ENCODE measurements around the gene EPX. TPM values are rescaled to one million over a fixed set of nuclear protein-coding genes. Genes with fewer than 3 reads are reported as not detected.

The EPX gene
- polyA plus RNA-seq, 3 donors: not detected

GRCh38 chr17:58166682-58167081, 25.8 kb upstream of the EPX start, which contains the start of gene OR4D2:
OR4D2 (plus strand) TSS chr17:58166982; CDS start chr17:58169656, 2,674 bp downstream.
- peaks cover 0 to 4% (median 0%) of the 10 kb centered on the region in 7 donors for H3K9me3 Mint-ChIP-seq
- no peak within 1 kb of the TSS for H3K4me2 ChIP-seq (replicated peaks; ENCODE audit: extremely low read depth, low read length, poor library complexity, severe bottlenecking)
- intact Hi-C loops (cut with micrococcal nuclease): no loop called here
- no peaks in the 10 kb centered on the region for H3K79me2 ChIP-seq (ENCODE audit: insufficient read depth, low read length)
- TF ChIP-seq CTCF (IDR thresholded peaks at IDR 0.05): no peak
- H3K4me3 ChIP-seq (replicated peaks in 1 of 3; ENCODE audit: low read depth in 2 of 3, low read length in 3 of 3): no peak within 1 kb of the TSS
- peaks cover 15 to 40% (median 19%) of the 10 kb centered on the region in 3 donors for H3K27me3 Mint-ChIP-seq (ENCODE audit: low read depth in 3 of 3)
- no peaks in the 10 kb centered on the region for H4K20me1 ChIP-seq (ENCODE audit: insufficient read depth, low read length)
- H3K36me3 ChIP-seq (replicated peaks in 1 of 2; ENCODE audit: control insufficient read depth in 1 of 2, insufficient read depth in 2 of 2, low read length in 2 of 2): no peaks in the 10 kb centered on the region
- peak within 1 kb of the TSS in 1 of 2 donors; percentile 33 for H3K4me3 Mint-ChIP-seq
- no peak within 1 kb of the TSS for H3K27ac Mint-ChIP-seq
- no peak within 1 kb of the TSS for H3K9ac ChIP-seq (ENCODE audit: insufficient read depth, low read length, poor library complexity, severe bottlenecking)
- DNase-seq: no peak
- 76% methylated on average over 3 of the region's 6 CpGs for WGBS (ENCODE audit: insufficient coverage)
- H3K9me3 ChIP-seq (replicated peaks in 1 of 2; ENCODE audit: control insufficient read depth in 1 of 2, insufficient read depth in 1 of 2, low read length in 2 of 2): no peaks in the 10 kb centered on the region
- H2AFZ ChIP-seq (ENCODE audit: insufficient read depth, low read depth, low read length, poor library complexity, severe bottlenecking): no peak within 1 kb of the TSS
- no peaks in the 10 kb centered on the region for H3K36me3 Mint-ChIP-seq
- H3K4me1 ChIP-seq (ENCODE audit: control insufficient read depth in 1 of 2, insufficient read depth in 2 of 2, low read length in 2 of 2): no peaks in the 10 kb centered on the region
- H3K27me3 ChIP-seq (ENCODE audit: control insufficient read depth in 2 of 2, insufficient read depth in 2 of 2, low read length in 2 of 2): peaks cover 26 to 37% of the 10 kb centered on the region in 2 donors
- H3K27ac ChIP-seq (ENCODE audit: low read depth in 1 of 2, low read length in 2 of 2): no peak within 1 kb of the TSS
- H3K4me1 Mint-ChIP-seq: no peaks in the 10 kb centered on the region

DNA sequence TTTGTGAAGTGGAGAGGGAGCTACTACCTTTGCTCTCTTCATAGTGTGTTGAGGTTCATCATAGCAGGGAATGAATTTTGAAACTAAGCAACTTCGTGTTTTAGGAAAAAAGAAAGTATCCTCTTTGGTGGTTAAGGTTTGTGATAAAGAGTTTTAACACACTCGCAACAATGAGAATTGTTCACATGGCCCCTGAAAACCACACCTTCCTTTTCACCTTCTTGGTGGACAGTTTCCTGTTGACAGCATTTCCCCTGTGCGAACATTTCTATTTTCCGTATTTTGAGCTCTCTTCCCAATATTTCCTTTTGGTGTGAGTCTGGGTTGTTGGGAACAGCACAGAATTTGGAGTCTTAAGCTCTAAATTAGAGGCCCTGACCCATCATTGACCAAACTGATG, 21.9 kb upstream of the EPX start:
- Histone ChIP-seq H3K9me3 (replicated peaks in 1 of 2; ENCODE audit: control insufficient read depth in 1 of 2, insufficient read depth in 1 of 2, low read length in 2 of 2) (no peaks in the 10 kb centered on the region), H3K4me3 (replicated peaks in 1 of 3; ENCODE audit: low read depth in 2 of 3, low read length in 3 of 3) (no peak overlapping the region), H3K27ac (ENCODE audit: low read depth in 1 of 2, low read length in 2 of 2) (no peak overlapping the region), H3K4me2 (replicated peaks; ENCODE audit: extremely low read depth, low read length, poor library complexity, severe bottlenecking) (no peak overlapping the region), H3K36me3 (replicated peaks in 1 of 2; ENCODE audit: control insufficient read depth in 1 of 2, insufficient read depth in 2 of 2, low read length in 2 of 2) (no peaks in the 10 kb centered on the region), H3K4me1 (ENCODE audit: control insufficient read depth in 1 of 2, insufficient read depth in 2 of 2, low read length in 2 of 2) (no peaks in the 10 kb centered on the region), H2AFZ (ENCODE audit: insufficient read depth, low read depth, low read length, poor library complexity, severe bottlenecking) (no peak overlapping the region), H3K9ac (ENCODE audit: insufficient read depth, low read length, poor library complexity, severe bottlenecking) (no peak overlapping the region), H3K79me2 (ENCODE audit: insufficient read depth, low read length) (no peaks in the 10 kb centered on the region), H3K27me3 (ENCODE audit: control insufficient read depth in 2 of 2, insufficient read depth in 2 of 2, low read length in 2 of 2) (peaks cover 16 to 24% of the 10 kb centered on the region in 2 donors), H4K20me1 (ENCODE audit: insufficient read depth, low read length) (no peaks in the 10 kb centered on the region)
- peaks cover 12 to 51% (median 14%) of the 10 kb centered on the region in 3 donors for H3K27me3 Mint-ChIP-seq (ENCODE audit: low read depth in 3 of 3)
- DNase-seq: no peak
- TF ChIP-seq CTCF (IDR thresholded peaks at IDR 0.05): no peak
- H3K4me1 Mint-ChIP-seq: no peaks in the 10 kb centered on the region
- WGBS (ENCODE audit: insufficient coverage): no CpG with 5 or more reads among the region's 4 CpGs
- H3K36me3 Mint-ChIP-seq: no peaks in the 10 kb centered on the region
- no peaks in the 10 kb centered on the region for H3K9me3 Mint-ChIP-seq
- no peak overlapping the region for H3K27ac Mint-ChIP-seq
- no peak overlapping the region for H3K4me3 Mint-ChIP-seq
- intact Hi-C loops (cut with micrococcal nuclease): no loop called here

All from CD14-positive monocyte (primary cell).